ENCODE measurements around the gene ABCC8.

- TF ChIP-seq POLR2AphosphoS5 (IDR thresholded peaks at IDR 0.05) (no peak), CTCF (IDR thresholded peaks at IDR 0.05) (no peak), POLR2A (IDR thresholded peaks at IDR 0.05) (no peak)
Observed at GRCh38 chr11:17394743-17395390, 81.8 kb downstream of the ABCC8 start.
